ENCODE data around the gene LRRC63. TPM values are rescaled to one million over a fixed set of nuclear protein-coding genes. Genes with fewer than 3 reads are reported as not detected.

Gene LRRC63
- total and polyA plus RNA-seq, 2 donors, result 1.2 TPM; not detected in 1

GRCh38 chr13:46172531-46172991 is 39.2 kb upstream of the LRRC63 start:
- Histone ChIP-seq H3K4me3 (ENCODE audit: low read depth, low read length) (no peak overlapping the region), H3K4me1 (ENCODE audit: insufficient read depth) (no peaks in the 10 kb centered on the region), H3K27ac (ENCODE audit: low read depth) (no peak overlapping the region), H3K36me3 (ENCODE audit: insufficient read depth) (no peaks in the 10 kb centered on the region)
- WGBS, result 82% methylated on average over 6 of the region's 6 CpGs
- no peak for DNase-seq (ENCODE audit: extremely low spot score)

GRCh38 chr13:46173656-46174055 is 38.1 kb upstream of the LRRC63 start:
- DNase-seq (ENCODE audit: extremely low spot score), result no peak
- 83% methylated on average over 2 of the region's 2 CpGs for WGBS
- Histone ChIP-seq H3K4me1 (ENCODE audit: insufficient read depth) (no peaks in the 10 kb centered on the region), H3K36me3 (ENCODE audit: insufficient read depth) (no peaks in the 10 kb centered on the region), H3K27ac (ENCODE audit: low read depth) (no peak overlapping the region), H3K4me3 (ENCODE audit: low read depth, low read length) (no peak overlapping the region)

- Histone ChIP-seq H3K36me3 (ENCODE audit: insufficient read depth) (no peaks in the 10 kb centered on the region), H3K4me3 (ENCODE audit: low read depth, low read length) (no peak overlapping the region), H3K4me1 (ENCODE audit: insufficient read depth) (no peaks in the 10 kb centered on the region), H3K27ac (ENCODE audit: low read depth) (no peak overlapping the region)
- DNase-seq (ENCODE audit: extremely low spot score), result no peak
- WGBS, result 53% methylated on average over 3 of the region's 3 CpGs
Observed at GRCh38 chr13:46176756-46177155, 35.0 kb upstream of the LRRC63 start.

GRCh38 chr13:46178143-46178542 is 33.6 kb upstream of the LRRC63 start:
- Histone ChIP-seq H3K27ac (ENCODE audit: low read depth) (no peak overlapping the region), H3K4me1 (ENCODE audit: insufficient read depth) (no peaks in the 10 kb centered on the region), H3K36me3 (ENCODE audit: insufficient read depth) (no peaks in the 10 kb centered on the region), H3K4me3 (ENCODE audit: low read depth, low read length) (no peak overlapping the region)
- DNase-seq (ENCODE audit: extremely low spot score), result no peak
- 81% methylated on average over 5 of the region's 5 CpGs for WGBS

- DNase-seq (ENCODE audit: extremely low spot score), result no peak
- no peak overlapping the region for H3K27ac ChIP-seq (ENCODE audit: low read depth)
- H3K4me1 ChIP-seq (ENCODE audit: insufficient read depth), result no peaks in the 10 kb centered on the region
- H3K4me3 ChIP-seq (ENCODE audit: low read depth, low read length), result no peak overlapping the region
- H3K36me3 ChIP-seq (ENCODE audit: insufficient read depth), result no peaks in the 10 kb centered on the region
Observed at GRCh38 chr13:46178821-46179220, 32.9 kb upstream of the LRRC63 start.

- 63% methylated on average over 3 of the region's 3 CpGs for WGBS
- Histone ChIP-seq H3K36me3 (ENCODE audit: insufficient read depth) (no peaks in the 10 kb centered on the region), H3K27ac (ENCODE audit: low read depth) (no peak overlapping the region), H3K4me1 (ENCODE audit: insufficient read depth) (no peaks in the 10 kb centered on the region), H3K4me3 (ENCODE audit: low read depth, low read length) (no peak overlapping the region)
- no peak for DNase-seq (ENCODE audit: extremely low spot score)
Observed at GRCh38 chr13:46179491-46179908, 32.2 kb upstream of the LRRC63 start.

- Histone ChIP-seq H3K4me1 (ENCODE audit: insufficient read depth) (no peaks in the 10 kb centered on the region), H3K4me3 (ENCODE audit: low read depth, low read length) (peak overlapping the region; percentile 25), H3K36me3 (ENCODE audit: insufficient read depth) (no peaks in the 10 kb centered on the region), H3K27ac (ENCODE audit: low read depth) (peak overlapping the region; percentile 59)
- WGBS, result 51% methylated on average over 5 of the region's 5 CpGs
- DNase-seq (ENCODE audit: extremely low spot score), result no peak
Observed at GRCh38 chr13:46179969-46180763, 31.6 kb upstream of the LRRC63 start.

GRCh38 chr13:46181377-46181839 is 30.3 kb upstream of the LRRC63 start:
- Histone ChIP-seq H3K4me3 (ENCODE audit: low read depth, low read length) (peak overlapping the region; percentile 14), H3K27ac (ENCODE audit: low read depth) (no peak overlapping the region), H3K4me1 (ENCODE audit: insufficient read depth) (no peaks in the 10 kb centered on the region), H3K36me3 (ENCODE audit: insufficient read depth) (no peaks in the 10 kb centered on the region)
- WGBS, result 80% methylated on average over 5 of the region's 5 CpGs
- no peak for DNase-seq (ENCODE audit: extremely low spot score)

GRCh38 chr13:46181840-46182490 is 29.8 kb upstream of the LRRC63 start, which contains the start of gene LCP1:
LCP1 (minus strand) TSS chr13:46182177; CDS start chr13:46159662, 22,515 bp downstream.
- 82% methylated on average over 8 of the region's 8 CpGs for WGBS
- Histone ChIP-seq H3K27ac (ENCODE audit: low read depth) (peak within 1 kb of the TSS; percentile 10), H3K36me3 (ENCODE audit: insufficient read depth) (no peaks in the 10 kb centered on the region), H3K4me3 (ENCODE audit: low read depth, low read length) (peak within 1 kb of the TSS; percentile 14), H3K4me1 (ENCODE audit: insufficient read depth) (no peaks in the 10 kb centered on the region)
- no peak for DNase-seq (ENCODE audit: extremely low spot score)

- Histone ChIP-seq H3K27ac (ENCODE audit: low read depth) (no peak overlapping the region), H3K4me3 (ENCODE audit: low read depth, low read length) (no peak overlapping the region), H3K4me1 (ENCODE audit: insufficient read depth) (no peaks in the 10 kb centered on the region), H3K36me3 (ENCODE audit: insufficient read depth) (no peaks in the 10 kb centered on the region)
- DNase-seq (ENCODE audit: extremely low spot score), result no peak
- whole genome bisulfite sequencing, result 57% methylated on average over 2 of the region's 2 CpGs
Observed at GRCh38 chr13:46182491-46182877, 29.2 kb upstream of the LRRC63 start.

- H3K27ac ChIP-seq (ENCODE audit: low read depth), result no peak overlapping the region
- no peaks in the 10 kb centered on the region for H3K4me1 ChIP-seq (ENCODE audit: insufficient read depth)
- DNase-seq (ENCODE audit: extremely low spot score), result no peak
- no peaks in the 10 kb centered on the region for H3K36me3 ChIP-seq (ENCODE audit: insufficient read depth)
- 80% methylated on average over 15 of the region's 15 CpGs for WGBS
- H3K4me3 ChIP-seq (ENCODE audit: low read depth, low read length), result no peak overlapping the region
Observed at GRCh38 chr13:46183018-46183946, 28.4 kb upstream of the LRRC63 start.

- H3K36me3 ChIP-seq (ENCODE audit: insufficient read depth), result no peaks in the 10 kb centered on the region
- no peak for DNase-seq (ENCODE audit: extremely low spot score)
Observed at GRCh38 chr13:46184277-46184699, 27.4 kb upstream of the LRRC63 start.

GRCh38 chr13:46185634-46186033 is 26.1 kb upstream of the LRRC63 start:
- WGBS, result 87% methylated on average over 4 of the region's 4 CpGs
- no peak for DNase-seq (ENCODE audit: extremely low spot score)

More at GRCh38 chr13:46184277-46184699, 27.4 kb upstream of the LRRC63 start:
- no peak overlapping the region for H3K27ac ChIP-seq (ENCODE audit: low read depth)
- no peak overlapping the region for H3K4me3 ChIP-seq (ENCODE audit: low read depth, low read length)
- WGBS, result 35% methylated on average over 6 of the region's 6 CpGs
- H3K4me1 ChIP-seq (ENCODE audit: insufficient read depth), result no peaks in the 10 kb centered on the region

More at GRCh38 chr13:46185634-46186033, 26.1 kb upstream of the LRRC63 start:
- Histone ChIP-seq H3K4me3 (ENCODE audit: low read depth, low read length) (no peak overlapping the region), H3K27ac (ENCODE audit: low read depth) (no peak overlapping the region), H3K4me1 (ENCODE audit: insufficient read depth) (no peaks in the 10 kb centered on the region), H3K36me3 (ENCODE audit: insufficient read depth) (no peaks in the 10 kb centered on the region)
